H1 (cell line): ENCODE measurements around the gene CORO7. TPM values are rescaled to one million over a fixed set of nuclear protein-coding genes. Genes with fewer than 3 reads are reported as not detected.

Experiments used
- CTCF ChIA-PET: fragments of 300-600 bp; sonication (Branson Sonifier 250); formaldehyde crosslinking; loops from one replicate; lab custom pipeline; 2021; ENCODE audit not compliant: partially characterized antibody; lab: Charles Lee
- POLR2A ChIA-PET: fragments of 300-600 bp; sonication (Branson Sonifier 250); formaldehyde crosslinking; loops from one replicate; lab custom pipeline; 2021; ENCODE audit warnings: inconsistent platforms; ENCODE audit not compliant: partially characterized antibody; lab: Charles Lee
- DNase-seq, 2 experiments: peaks; one replicate each; pipeline versions ENCODE4 v3.0.0 to v3.0.0-alpha.2; 2010 to 2022; ENCODE audit warnings: low spot score in 2 of 2, low read depth in 1 of 2, mixed read lengths in 1 of 2
- FAIRE-seq: peaks from 2 replicates; lab custom pipeline; 2011; peaks lifted over from hg19 to GRCh38; lab: Jason Lieb, UNC
- H2AFZ ChIP-seq: 2 replicates; pipeline ENCODE4 v1.8.1; 2012; ENCODE audit warnings: low read length, inconsistent platforms
- H2AK5ac ChIP-seq: 2 replicates; pipeline ENCODE4 v1.6.1; 2013; ENCODE audit warnings: low read depth, low read length
- H2BK120ac ChIP-seq: replicated peaks from 2 replicates; pipeline ENCODE3; 2013; ENCODE audit warnings: low read depth, low read length, inconsistent platforms
- H2BK12ac ChIP-seq: 2 replicates; pipeline ENCODE4 v1.6.1; 2013; ENCODE audit warnings: low read depth, low read length
- H2BK15ac ChIP-seq: 2 replicates; pipeline ENCODE4 v1.6.1; 2013; ENCODE audit warnings: low read length
- H2BK20ac ChIP-seq: 2 replicates; pipeline ENCODE4 v1.6.1; 2013; ENCODE audit warnings: low read length
- H2BK5ac ChIP-seq: 2 replicates; pipeline ENCODE4 v1.6.1; 2013; ENCODE audit warnings: low read depth, low read length
- H3K14ac ChIP-seq: 2 replicates; pipeline ENCODE4 v1.6.1; 2013; ENCODE audit warnings: inconsistent platforms; ENCODE audit not compliant: insufficient read length
- H3K18ac ChIP-seq: 2 replicates; pipeline ENCODE4 v1.6.1; 2013; ENCODE audit warnings: low read length; ENCODE audit errors: extremely low read depth
- H3K23ac ChIP-seq: 2 replicates; pipeline ENCODE4 v1.6.1; 2013; ENCODE audit warnings: inconsistent platforms; ENCODE audit not compliant: insufficient read length
- H3K23me2 ChIP-seq: 2 replicates; pipeline ENCODE4 v1.6.1; 2013; ENCODE audit warnings: low read depth, low read length
- H3K27ac ChIP-seq: 2 replicates; pipeline ENCODE4 v1.6.1; 2011; ENCODE audit warnings: low read depth, low read length, inconsistent platforms
- H3K27me3 ChIP-seq, 4 experiments: replicated peaks in 1 of 4; 1 replicate in 1 of 4; 2 replicates in 3 of 4; pipeline versions ENCODE4 v1.6.1 to v1.8.1; 2011 to 2013; ENCODE audit warnings: low read length in 3 of 4, mild to moderate bottlenecking in 3 of 4, inconsistent platforms in 2 of 4, mixed read lengths in 2 of 4, moderate library complexity in 1 of 4; ENCODE audit not compliant: control insufficient read depth in 3 of 4, insufficient read depth in 3 of 4; ENCODE audit errors: extremely low read depth in 1 of 4
- H3K36me3 ChIP-seq, 4 experiments: 2 replicates each; pipeline versions ENCODE4 v1.6.1 to v1.8.1; 2011 to 2013; ENCODE audit warnings: mild to moderate bottlenecking in 4 of 4, low read length in 3 of 4, moderate library complexity in 2 of 4, control low read depth in 1 of 4, inconsistent platforms in 1 of 4; ENCODE audit not compliant: insufficient read depth in 4 of 4, control insufficient read depth in 2 of 4
- H3K4ac ChIP-seq: replicated peaks from 2 replicates; pipeline ENCODE3; 2013; ENCODE audit warnings: low read length, low read depth, mixed read lengths, inconsistent platforms; ENCODE audit not compliant: insufficient read length
- H3K4me1 ChIP-seq, 4 experiments: replicated peaks in 1 of 4; 1 replicate in 1 of 4; 2 replicates in 3 of 4; pipeline versions ENCODE4 v1.6.1 to v1.8.1; 2011 to 2013; ENCODE audit warnings: low read length in 3 of 4, inconsistent platforms in 2 of 4, mixed read lengths in 1 of 4; ENCODE audit not compliant: insufficient read depth in 4 of 4, control insufficient read depth in 3 of 4
- H3K4me2 ChIP-seq, 2 experiments: 2 replicates each; pipeline versions ENCODE4 v1.6.1 to v1.8.1; 2011 to 2013; ENCODE audit warnings: low read depth in 2 of 2, low read length in 2 of 2, control low read depth in 1 of 2, inconsistent platforms in 1 of 2, mild to moderate bottlenecking in 1 of 2; ENCODE audit not compliant: insufficient read depth in 1 of 2
- H3K4me3 ChIP-seq, 4 experiments: fragments of 200-600, 300-600 bp in 1 of 4; sonication (generic), shearing (Covaris generic), sonication (Bioruptor Twin) in 1 of 4; 2 replicates each; pipeline versions ENCODE4 v1.5.1 to v1.8.1; 2011 to 2016; ENCODE audit warnings: low read length in 4 of 4, low read depth in 3 of 4, control low read depth in 2 of 4, inconsistent platforms in 2 of 4, mild to moderate bottlenecking in 2 of 4, mixed read lengths in 1 of 4, moderate library complexity in 1 of 4; ENCODE audit not compliant: insufficient read depth in 2 of 4; ENCODE audit errors: extremely low read depth in 1 of 4
- H3K56ac ChIP-seq: replicated peaks from 2 replicates; pipeline ENCODE3; 2013; ENCODE audit warnings: low read depth, mild to moderate bottlenecking, mixed read lengths, low read length, inconsistent platforms; ENCODE audit not compliant: insufficient read length
- H3K79me1 ChIP-seq: 2 replicates; pipeline ENCODE4 v1.6.1; 2013; ENCODE audit warnings: low read depth, low read length, control low read depth
- H3K79me2 ChIP-seq, 2 experiments: 2 replicates each; pipeline versions ENCODE4 v1.6.1 to v1.8.1; 2012 to 2013; ENCODE audit warnings: low read length in 2 of 2, mild to moderate bottlenecking in 2 of 2, inconsistent platforms in 1 of 2; ENCODE audit not compliant: insufficient read depth in 2 of 2, control insufficient read depth in 1 of 2
- H3K9ac ChIP-seq, 4 experiments: replicated peaks in 1 of 4; 1 replicate in 1 of 4; 2 replicates in 3 of 4; pipeline versions ENCODE4 v1.6.1 to v1.8.1; 2011 to 2013; ENCODE audit warnings: low read depth in 3 of 4, low read length in 3 of 4, control low read depth in 2 of 4, mild to moderate bottlenecking in 2 of 4, moderate library complexity in 2 of 4, inconsistent platforms in 1 of 4; ENCODE audit errors: extremely low read depth in 1 of 4
- H3K9me3 ChIP-seq, 2 experiments: 2 replicates each; pipeline versions ENCODE4 v1.6.1 to v1.8.1; 2012 to 2013; ENCODE audit warnings: mild to moderate bottlenecking in 2 of 2, moderate library complexity in 2 of 2, control low read depth in 1 of 2, inconsistent platforms in 1 of 2, low read depth in 1 of 2, low read length in 1 of 2, mixed read lengths in 1 of 2; ENCODE audit not compliant: insufficient read depth in 2 of 2
- H4K20me1 ChIP-seq, 2 experiments: replicated peaks in 1 of 2; 2 replicates each; pipeline versions ENCODE3 to v1.8.1; 2011 to 2013; ENCODE audit warnings: inconsistent platforms in 2 of 2, low read length in 2 of 2, mild to moderate bottlenecking in 1 of 2; ENCODE audit not compliant: insufficient read depth in 2 of 2, control insufficient read depth in 1 of 2
- H4K5ac ChIP-seq: 2 replicates; pipeline ENCODE4 v1.6.1; 2013; ENCODE audit warnings: low read length, low read depth, mixed read lengths, inconsistent platforms; ENCODE audit not compliant: insufficient read length
- H4K8ac ChIP-seq: 2 replicates; pipeline ENCODE4 v1.8.0; 2013; ENCODE audit warnings: mild to moderate bottlenecking, moderate library complexity, low read length, inconsistent platforms; ENCODE audit not compliant: insufficient read depth; ENCODE audit errors: extremely low read depth
- H4K91ac ChIP-seq: replicated peaks from 2 replicates; pipeline ENCODE3; 2013; ENCODE audit warnings: low read length, mixed read lengths, inconsistent platforms; ENCODE audit not compliant: insufficient read length
- CEBPB ChIP-seq: IDR thresholded peaks from 2 replicates; pipeline ENCODE4 v1.6.1; 2012; ENCODE audit warnings: low read depth, low read length
- EP300 ChIP-seq, 2 experiments: IDR thresholded peaks; 1 replicate in 1 of 2; 2 replicates in 1 of 2; pipeline ENCODE4 v1.6.1; 2011 to 2012; ENCODE audit warnings: low read depth in 2 of 2, low read length in 2 of 2, mild to moderate bottlenecking in 2 of 2, borderline replicate concordance in 1 of 2, inconsistent platforms in 1 of 2, moderate library complexity in 1 of 2
- WGBS, 2 experiments: shearing (Covaris generic) in 1 of 2; methylation state at CpG; one replicate each; pipeline versions ENCODE4 v1.1.6 to v1.1.7; 2013 to 2015; ENCODE audit warnings: low lambda C conversion rate in 2 of 2, mixed read lengths in 2 of 2, inconsistent platforms in 1 of 2, low coverage in 1 of 2, missing lambda C conversion rate in 1 of 2; ENCODE audit not compliant: insufficient replicate concordance in 2 of 2, insufficient coverage in 1 of 2, insufficient read length in 1 of 2; ENCODE audit errors: extremely low coverage in 1 of 2, missing lambda C conversion rate in 1 of 2; 5-methylcytosine and 5-hydroxymethylcytosine counted together
- polyA plus RNA-seq, 7 experiments: library from polyadenylated mRNA; depleted of rRNA in 3 of 7; stranded (reverse) in 5 of 7; unstranded in 2 of 7; fragments of >200 nt in 5 of 7; fragments of 200-250 nt in 2 of 7; gene quantifications; 1 replicate in 5 of 7; 2 replicates in 1 of 7; 4 replicates in 1 of 7; pipeline versions ENCODE4 v1.2.1 to v1.2.3, GENCODE V29; 2011 to 2013; ENCODE audit warnings: missing spikeins in 2 of 7, mixed read lengths in 2 of 7
- total RNA-seq: library from RNA; stranded (reverse); fragmentation: NEBNext Ultra II Directional; extraction: Animal tissue kit (Norgen Biotek cat#: 25700); gene quantifications from 2 replicates; pipeline ENCODE4 v1.2.1, GENCODE V29; 2021

The CORO7 gene
- total and polyA plus RNA-seq, 2 of the 8 experiments (the other 6 are each of a cell fraction or from before 2014, with no cell fraction given): 25.2 to 29.8 TPM

DNA sequence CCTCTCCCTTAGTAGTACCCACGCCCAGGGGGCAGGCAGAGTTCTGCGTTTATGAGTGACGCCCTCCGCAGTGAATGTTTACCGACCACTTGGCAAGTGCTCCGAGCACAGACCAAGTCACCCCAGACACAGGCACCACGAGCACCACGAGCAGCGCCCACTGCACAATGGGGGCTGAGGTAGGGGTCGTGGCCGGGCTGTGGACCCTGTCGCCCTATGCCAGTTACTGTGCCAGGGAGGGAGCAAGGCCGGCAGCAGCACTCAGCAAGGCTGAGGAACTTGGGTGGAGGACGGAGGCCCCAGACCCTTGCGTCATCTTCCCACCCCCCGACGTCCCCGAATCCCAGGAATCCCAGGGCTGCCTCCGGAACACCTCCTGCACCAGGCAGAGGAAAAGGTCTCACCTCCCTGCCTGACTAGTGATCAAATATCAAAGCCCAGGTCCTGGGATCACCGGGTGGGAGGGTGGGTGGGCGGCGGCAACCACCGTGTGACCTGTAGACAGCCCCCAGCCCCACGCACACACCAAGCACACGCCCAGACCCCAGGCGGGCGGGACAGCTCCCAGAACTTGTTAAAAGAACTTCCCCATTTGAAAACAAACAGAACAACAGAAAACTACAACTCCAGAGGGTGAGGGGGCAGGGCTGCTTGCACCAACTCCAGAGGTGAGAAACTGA is 39.4 kb downstream of the CORO7 start:
- H3K4me1 ChIP-seq: peaks cover 4 to 64% (median 55%) of the 10 kb centered on the region in 4 experiments
- peak overlapping the region; percentile 95 for H3K4ac ChIP-seq
- peak overlapping the region; percentile 83 for H2BK5ac ChIP-seq
- peak overlapping the region; percentile 74 for H4K8ac ChIP-seq
- no peak overlapping the region for H3K14ac ChIP-seq
- peak overlapping the region; percentile 81 for H2BK120ac ChIP-seq
- 0 out of 2 replicates have a peak overlapping the region, but pooled peaks have one; percentile 82 for H2AK5ac ChIP-seq
- H3K4me2 ChIP-seq: peak overlapping the region; percentile 12 to 36; a peak in 3 of 4 replicates
- H3K27me3 ChIP-seq: peaks cover 0 to 1% (median 0%) of the 10 kb centered on the region in 4 experiments; a peak in 1 of 7 replicates
- peak overlapping the region; percentile 78 for H3K18ac ChIP-seq
- H3K23ac ChIP-seq: no peak overlapping the region
- TF ChIP-seq EP300 (IDR thresholded peaks at IDR 0.05; ENCODE audit: borderline replicate concordance in 1 of 2, low read depth in 2 of 2, low read length in 2 of 2) (no peak), CEBPB (peak; percentile 63; the same call in 1 of the 2 replicates)
- H3K9me3 ChIP-seq: no peaks in the 10 kb centered on the region
- peak overlapping the region; percentile 95; the same call in 1 of the 2 replicates for H2BK12ac ChIP-seq
- H3K79me2 ChIP-seq: peaks cover 0 to 11% of the 10 kb centered on the region in 2 experiments; a peak in 1 of 4 replicates
- H3K27ac ChIP-seq: no peak overlapping the region
- no peak overlapping the region for H2AFZ ChIP-seq
- FAIRE-seq (no peak), DNase-seq (no peak)
- H2BK15ac ChIP-seq: peak overlapping the region; percentile 12; the same call in 1 of the 2 replicates
- peaks cover 5% of the 10 kb centered on the region; the same call in 1 of the 2 replicates for H3K23me2 ChIP-seq
- peaks cover 6 to 27% of the 10 kb centered on the region in 2 experiments for H4K20me1 ChIP-seq
- peaks cover 0 to 12% (median 0%) of the 10 kb centered on the region in 4 experiments; a peak in 3 of 8 replicates for H3K36me3 ChIP-seq
- ChIA-PET POLR2A (interaction anchor here (1.4 to 11.7 kb wide), 7 partner anchors 8 to 31 kb away, joined by 4 to 223 read pairs (median 12); partner anchors contain the start of gene PAM16), CTCF (interaction anchor here (0.7 to 24.8 kb wide), 17 partner anchors 7 to 394 kb away, joined by 3 to 659 read pairs (median 4); no protein-coding TSS in a partner anchor)
- WGBS, 2 experiments: 68% methylated on average over 17 of the region's 27 CpGs; no CpG with 5 or more reads in 1 of the 2 experiments
- no peak overlapping the region for H3K4me3 ChIP-seq
- H3K79me1 ChIP-seq: peaks cover 6% of the 10 kb centered on the region
- no peak overlapping the region for H2BK20ac ChIP-seq
- peak overlapping the region; percentile 78 for H4K91ac ChIP-seq
- no peak overlapping the region for H4K5ac ChIP-seq
- no peak overlapping the region; a peak in 1 of 7 replicates for H3K9ac ChIP-seq
- H3K56ac ChIP-seq: peak overlapping the region; percentile 19
